Osteoblast (primary cell): ENCODE measurements around the gene RXFP3. TPM values are rescaled to one million over a fixed set of nuclear protein-coding genes. Genes with fewer than 3 reads are reported as not detected.

Experiments used
- DNase-seq: peaks from one replicate; pipeline ENCODE4 v3.0.0; 2011; ENCODE audit warnings: low spot score, mixed read lengths; ENCODE audit not compliant: insufficient read length; ENCODE audit errors: missing footprints
- H2AFZ ChIP-seq: 2 replicates; pipeline ENCODE4 v1.6.0; 2011; ENCODE audit warnings: mild to moderate bottlenecking, low read length
- H3K27ac ChIP-seq: 2 replicates; pipeline ENCODE4 v1.5.1; 2011; ENCODE audit warnings: mild to moderate bottlenecking, low read depth, low read length, moderate library complexity
- H3K27me3 ChIP-seq: 2 replicates; pipeline ENCODE4 v1.6.0; 2012; ENCODE audit warnings: mild to moderate bottlenecking, control low read depth, inconsistent platforms, low read length, moderate library complexity; ENCODE audit not compliant: insufficient read depth
- H3K36me3 ChIP-seq: 2 replicates; pipeline ENCODE4 v1.5.1; 2011; ENCODE audit warnings: mild to moderate bottlenecking, low read length, control low read depth, moderate library complexity; ENCODE audit not compliant: insufficient read depth
- H3K4me1 ChIP-seq: 2 replicates; pipeline ENCODE4 v1.5.1; 2011; ENCODE audit warnings: mild to moderate bottlenecking, low read length, control low read depth, moderate library complexity; ENCODE audit not compliant: insufficient read depth
- H3K4me2 ChIP-seq: 2 replicates; pipeline ENCODE4 v1.6.0; 2011; ENCODE audit warnings: mild to moderate bottlenecking, low read length; ENCODE audit not compliant: insufficient read depth
- H3K4me3 ChIP-seq: fragments of 200-600 bp; sonication (generic); 3 replicates; pipeline ENCODE4 v1.5.1; 2012; ENCODE audit warnings: mild to moderate bottlenecking, low read length, inconsistent platforms; ENCODE audit not compliant: insufficient read depth
- H3K79me2 ChIP-seq: 2 replicates; pipeline ENCODE4 v1.6.0; 2012; ENCODE audit warnings: mild to moderate bottlenecking, low read length, control low read depth, inconsistent platforms; ENCODE audit not compliant: insufficient read depth
- H3K9me3 ChIP-seq: 2 replicates; pipeline ENCODE4 v1.5.1; 2011; ENCODE audit warnings: low read depth, low read length, control low read depth
- H4K20me1 ChIP-seq: 2 replicates; pipeline ENCODE4 v1.6.0; 2012; ENCODE audit warnings: mild to moderate bottlenecking, low read length, control low read depth; ENCODE audit not compliant: insufficient read depth
- total RNA-seq: library from RNA; depleted of rRNA; stranded (reverse); fragments of >200 nt; gene quantifications from 2 replicates; pipeline ENCODE4 v1.2.3, GENCODE V29; 2012
- TF ChIP-seq, protein P1 (sequence below): IDR thresholded peaks from 2 replicates; pipeline ENCODE4 v1.5.1; 2011; ENCODE audit warnings: mild to moderate bottlenecking, low read depth, low read length, moderate library complexity; ENCODE audit errors: extremely low read depth

Gene RXFP3
- total RNA-seq, 1 donor = not detected

DNA sequence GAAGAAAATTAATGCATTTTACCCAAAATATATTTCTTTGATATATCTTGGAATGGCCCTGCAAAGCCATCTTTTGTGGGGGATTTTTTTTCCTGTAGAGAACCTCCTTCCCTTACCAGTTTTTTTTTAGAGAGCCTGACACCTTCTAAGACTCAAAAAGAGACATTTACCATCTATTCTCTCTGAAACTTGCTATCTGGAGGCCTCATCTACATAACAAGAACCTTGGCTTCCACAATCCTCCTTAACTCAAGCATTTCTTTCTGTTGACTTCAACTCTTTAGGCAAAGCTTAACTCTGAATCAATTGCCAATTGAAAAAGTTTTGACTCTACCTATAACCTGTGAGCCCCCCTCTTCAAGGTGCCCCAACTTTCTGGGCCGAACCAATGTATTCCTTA is 42.1 kb downstream of the RXFP3 start:
- H3K4me2 ChIP-seq = no peak overlapping the region
- no peaks in the 10 kb centered on the region for H3K36me3 ChIP-seq
- no peak overlapping the region for H3K27ac ChIP-seq
- H3K9me3 ChIP-seq = no peaks in the 10 kb centered on the region
- H4K20me1 ChIP-seq = no peaks in the 10 kb centered on the region
- H3K4me1 ChIP-seq = peaks cover 10% of the 10 kb centered on the region
- H3K27me3 ChIP-seq = peaks cover 2% of the 10 kb centered on the region
- no peaks in the 10 kb centered on the region for H3K79me2 ChIP-seq
- TF ChIP-seq, protein P1, sequence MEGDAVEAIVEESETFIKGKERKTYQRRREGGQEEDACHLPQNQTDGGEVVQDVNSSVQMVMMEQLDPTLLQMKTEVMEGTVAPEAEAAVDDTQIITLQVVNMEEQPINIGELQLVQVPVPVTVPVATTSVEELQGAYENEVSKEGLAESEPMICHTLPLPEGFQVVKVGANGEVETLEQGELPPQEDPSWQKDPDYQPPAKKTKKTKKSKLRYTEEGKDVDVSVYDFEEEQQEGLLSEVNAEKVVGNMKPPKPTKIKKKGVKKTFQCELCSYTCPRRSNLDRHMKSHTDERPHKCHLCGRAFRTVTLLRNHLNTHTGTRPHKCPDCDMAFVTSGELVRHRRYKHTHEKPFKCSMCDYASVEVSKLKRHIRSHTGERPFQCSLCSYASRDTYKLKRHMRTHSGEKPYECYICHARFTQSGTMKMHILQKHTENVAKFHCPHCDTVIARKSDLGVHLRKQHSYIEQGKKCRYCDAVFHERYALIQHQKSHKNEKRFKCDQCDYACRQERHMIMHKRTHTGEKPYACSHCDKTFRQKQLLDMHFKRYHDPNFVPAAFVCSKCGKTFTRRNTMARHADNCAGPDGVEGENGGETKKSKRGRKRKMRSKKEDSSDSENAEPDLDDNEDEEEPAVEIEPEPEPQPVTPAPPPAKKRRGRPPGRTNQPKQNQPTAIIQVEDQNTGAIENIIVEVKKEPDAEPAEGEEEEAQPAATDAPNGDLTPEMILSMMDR = no peak
- H2AFZ ChIP-seq = no peak overlapping the region
- DNase-seq = no peak
- H3K4me3 ChIP-seq = no peak overlapping the region

DNA sequence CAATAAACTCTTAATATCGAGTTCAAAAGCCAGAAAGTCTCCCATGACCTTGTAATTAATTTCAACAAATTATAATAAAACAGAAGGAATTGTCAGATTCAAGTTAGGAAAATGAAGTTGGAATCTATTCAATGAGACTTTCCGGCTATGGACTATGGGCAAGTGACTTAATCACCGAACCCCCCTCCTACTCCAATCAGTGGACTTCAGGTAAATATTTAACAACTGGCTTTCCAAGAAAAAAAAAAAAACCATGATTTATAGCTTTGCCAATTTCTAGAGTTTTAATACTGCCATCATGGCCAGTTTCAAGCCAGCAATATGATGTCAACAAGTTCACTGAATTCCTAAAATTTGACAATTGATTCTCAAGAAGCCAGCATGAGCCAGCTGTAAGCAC is 43.8 kb downstream of the RXFP3 start:
- H3K4me1 ChIP-seq = peaks cover 17% of the 10 kb centered on the region
- H3K4me2 ChIP-seq = no peak overlapping the region
- peaks cover 2% of the 10 kb centered on the region for H3K27me3 ChIP-seq
- H3K27ac ChIP-seq = no peak overlapping the region
- H3K79me2 ChIP-seq = no peaks in the 10 kb centered on the region
- TF ChIP-seq, protein P1 = no peak
- no peaks in the 10 kb centered on the region for H3K9me3 ChIP-seq
- no peaks in the 10 kb centered on the region for H4K20me1 ChIP-seq
- no peak overlapping the region for H2AFZ ChIP-seq
- no peak overlapping the region for H3K4me3 ChIP-seq
- no peaks in the 10 kb centered on the region for H3K36me3 ChIP-seq
- DNase-seq = no peak

DNA sequence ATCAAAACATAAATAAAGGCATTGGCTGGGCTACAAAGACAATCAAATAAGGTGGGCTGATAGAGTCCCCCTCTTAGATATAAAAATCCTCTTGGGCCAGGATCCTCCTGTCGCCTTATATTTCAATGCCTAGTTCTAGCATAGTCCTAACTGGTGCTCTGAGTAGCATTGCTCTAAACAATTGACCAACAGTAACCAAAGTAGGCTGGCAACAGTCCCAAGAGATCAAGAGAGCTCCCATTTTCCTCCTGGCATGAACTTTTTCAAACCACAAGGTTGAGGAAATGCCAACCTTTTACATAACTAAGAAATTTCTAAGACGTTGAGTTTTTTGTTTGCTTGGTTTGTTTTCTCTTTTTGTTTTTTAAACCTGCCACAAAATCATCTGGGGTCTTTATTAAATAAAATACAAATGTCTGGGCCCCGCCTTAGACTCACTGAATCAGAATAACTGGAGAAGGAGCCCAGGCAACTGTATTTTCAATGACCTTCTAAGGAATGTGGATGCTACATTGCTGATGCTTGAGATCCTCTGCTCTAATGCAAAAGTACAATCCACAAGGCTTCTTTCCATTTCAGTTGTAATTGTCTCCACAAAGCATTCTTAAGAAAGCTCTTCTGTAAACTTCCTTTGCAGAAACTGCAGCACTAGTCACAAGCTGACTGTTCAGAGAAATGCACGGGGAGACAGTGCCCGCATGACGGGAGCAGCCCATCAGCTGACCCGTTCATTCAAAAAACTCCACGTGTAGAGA is 45.4 kb downstream of the RXFP3 start:
- peak; percentile 31 for DNase-seq
- H3K9me3 ChIP-seq = no peaks in the 10 kb centered on the region
- H3K27ac ChIP-seq = no peak overlapping the region
- no peaks in the 10 kb centered on the region for H3K27me3 ChIP-seq
- no peaks in the 10 kb centered on the region for H3K36me3 ChIP-seq
- TF ChIP-seq, protein P1 = no peak
- H3K79me2 ChIP-seq = no peaks in the 10 kb centered on the region
- H3K4me3 ChIP-seq = no peak overlapping the region
- H3K4me2 ChIP-seq = no peak overlapping the region
- no peak overlapping the region for H2AFZ ChIP-seq
- H4K20me1 ChIP-seq = no peaks in the 10 kb centered on the region
- H3K4me1 ChIP-seq = peaks cover 17% of the 10 kb centered on the region

DNA sequence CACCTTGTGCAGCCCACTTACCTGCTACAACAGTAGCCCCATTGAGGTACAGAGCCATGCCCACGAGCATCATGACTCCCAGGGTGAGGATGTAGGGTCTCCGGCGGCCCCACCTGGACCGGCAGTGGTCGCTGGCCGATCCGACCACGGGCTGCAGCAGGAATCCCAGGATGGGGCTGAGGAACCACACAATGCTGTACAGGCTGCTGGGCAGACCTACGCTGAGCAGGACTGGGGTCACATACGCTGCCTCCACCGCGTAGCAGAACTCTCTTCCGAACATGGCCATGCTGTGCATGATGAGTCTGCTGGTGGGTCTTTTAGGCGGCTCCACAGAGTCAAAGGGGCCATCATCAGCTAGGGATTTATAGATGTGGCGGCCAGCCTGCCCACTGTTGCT is 48.0 kb downstream of the RXFP3 start:
- no peak overlapping the region for H3K4me2 ChIP-seq
- DNase-seq = no peak
- H3K4me3 ChIP-seq = no peak overlapping the region
- H3K36me3 ChIP-seq = peaks cover 19% of the 10 kb centered on the region
- TF ChIP-seq, protein P1 = no peak
- H3K79me2 ChIP-seq = no peaks in the 10 kb centered on the region
- H3K27ac ChIP-seq = no peak overlapping the region
- no peaks in the 10 kb centered on the region for H3K27me3 ChIP-seq
- peaks cover 17% of the 10 kb centered on the region for H3K4me1 ChIP-seq
- no peak overlapping the region for H2AFZ ChIP-seq
- no peaks in the 10 kb centered on the region for H4K20me1 ChIP-seq
- H3K9me3 ChIP-seq = no peaks in the 10 kb centered on the region
